Measurements from ENCODE around the gene SIX3.

- TF ChIP-seq POLR2A (IDR thresholded peaks at IDR 0.05) (no peak), CTCF (IDR thresholded peaks at IDR 0.05) (no peak)
Observed at GRCh38 chr2:44912660-44913059, 28.8 kb upstream of the SIX3 start.
